ENCODE measurements around the gene CD109.
"Not testable (repeated sequence)": the region's sequence is repeated elsewhere in the genome, so short reads cannot be mapped to it uniquely, and the experiment has no call there.

DNA sequence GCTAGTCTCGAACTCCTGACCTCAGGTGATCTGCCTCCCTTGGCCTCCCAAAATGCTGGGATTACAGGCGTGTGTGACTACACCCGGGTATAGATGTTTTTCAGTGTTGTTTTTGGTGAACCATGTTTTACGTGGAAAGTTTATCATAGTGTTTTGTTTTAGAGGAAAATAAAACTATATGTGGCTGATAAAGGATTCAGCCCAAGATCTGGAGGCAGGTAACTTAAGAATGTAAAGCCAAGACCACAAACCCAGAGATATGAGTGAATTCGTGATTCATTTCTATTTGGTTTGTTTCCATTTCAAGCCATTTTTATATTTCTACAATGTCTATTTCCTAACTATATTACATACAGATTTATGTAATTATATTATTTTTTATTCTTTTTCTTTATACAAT is 16.2 kb upstream of the CD109 start:
- TF ChIP-seq, protein P1, sequence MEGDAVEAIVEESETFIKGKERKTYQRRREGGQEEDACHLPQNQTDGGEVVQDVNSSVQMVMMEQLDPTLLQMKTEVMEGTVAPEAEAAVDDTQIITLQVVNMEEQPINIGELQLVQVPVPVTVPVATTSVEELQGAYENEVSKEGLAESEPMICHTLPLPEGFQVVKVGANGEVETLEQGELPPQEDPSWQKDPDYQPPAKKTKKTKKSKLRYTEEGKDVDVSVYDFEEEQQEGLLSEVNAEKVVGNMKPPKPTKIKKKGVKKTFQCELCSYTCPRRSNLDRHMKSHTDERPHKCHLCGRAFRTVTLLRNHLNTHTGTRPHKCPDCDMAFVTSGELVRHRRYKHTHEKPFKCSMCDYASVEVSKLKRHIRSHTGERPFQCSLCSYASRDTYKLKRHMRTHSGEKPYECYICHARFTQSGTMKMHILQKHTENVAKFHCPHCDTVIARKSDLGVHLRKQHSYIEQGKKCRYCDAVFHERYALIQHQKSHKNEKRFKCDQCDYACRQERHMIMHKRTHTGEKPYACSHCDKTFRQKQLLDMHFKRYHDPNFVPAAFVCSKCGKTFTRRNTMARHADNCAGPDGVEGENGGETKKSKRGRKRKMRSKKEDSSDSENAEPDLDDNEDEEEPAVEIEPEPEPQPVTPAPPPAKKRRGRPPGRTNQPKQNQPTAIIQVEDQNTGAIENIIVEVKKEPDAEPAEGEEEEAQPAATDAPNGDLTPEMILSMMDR (IDR thresholded peaks at IDR 0.05): not testable (repeated sequence)
- not testable (repeated sequence) for TF ChIP-seq POLR2A (IDR thresholded peaks at IDR 0.05)
